ENCODE data around the gene DHRS2.

DNA sequence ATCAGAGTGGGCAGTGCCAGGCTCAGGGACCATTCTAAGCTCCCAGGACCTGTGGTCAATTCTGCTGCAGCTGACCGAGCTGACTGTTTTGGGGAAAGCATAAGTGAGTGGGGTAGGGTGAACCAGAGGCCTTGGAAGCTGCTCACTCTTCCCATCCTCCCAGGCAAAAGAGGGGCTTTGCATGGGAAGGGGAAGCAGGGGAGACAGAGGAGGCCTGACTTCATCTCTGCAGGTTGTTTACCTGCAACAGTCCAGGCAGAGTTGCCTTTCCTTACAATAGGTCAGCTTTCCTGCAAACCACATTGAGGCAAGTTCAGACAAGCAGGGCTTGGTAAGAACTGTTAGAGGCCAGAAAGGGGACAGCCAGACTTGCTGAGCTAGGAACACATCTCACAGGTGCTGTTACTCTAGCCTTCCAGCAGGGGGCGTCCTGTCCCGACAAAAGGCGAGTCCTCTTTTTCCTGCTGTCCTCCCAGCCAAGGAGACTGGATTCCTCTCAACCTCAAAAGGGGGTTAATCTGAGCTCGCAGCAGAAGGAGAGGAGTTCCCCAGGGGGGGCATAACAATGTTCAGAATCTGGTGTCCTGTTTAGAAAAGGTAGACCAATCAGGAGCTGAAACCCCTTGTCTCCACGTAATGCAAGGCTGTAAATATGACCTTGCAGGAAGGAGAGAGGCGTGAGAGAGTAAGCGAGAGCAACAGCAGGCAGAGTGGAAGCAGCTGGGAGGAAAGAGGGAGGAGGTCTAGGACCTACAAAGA lies 4.3 kb upstream of the DHRS2 start:
- TF ChIP-seq POLR2A (IDR thresholded peaks at IDR 0.05; ENCODE audit: low read depth, low read length) (no peak), SMC3 (IDR thresholded peaks at IDR 0.05; ENCODE audit: low read depth, low read length) (peak; percentile 54; the same call in 1 of the 2 replicates)
- TF ChIP-seq, protein P1, sequence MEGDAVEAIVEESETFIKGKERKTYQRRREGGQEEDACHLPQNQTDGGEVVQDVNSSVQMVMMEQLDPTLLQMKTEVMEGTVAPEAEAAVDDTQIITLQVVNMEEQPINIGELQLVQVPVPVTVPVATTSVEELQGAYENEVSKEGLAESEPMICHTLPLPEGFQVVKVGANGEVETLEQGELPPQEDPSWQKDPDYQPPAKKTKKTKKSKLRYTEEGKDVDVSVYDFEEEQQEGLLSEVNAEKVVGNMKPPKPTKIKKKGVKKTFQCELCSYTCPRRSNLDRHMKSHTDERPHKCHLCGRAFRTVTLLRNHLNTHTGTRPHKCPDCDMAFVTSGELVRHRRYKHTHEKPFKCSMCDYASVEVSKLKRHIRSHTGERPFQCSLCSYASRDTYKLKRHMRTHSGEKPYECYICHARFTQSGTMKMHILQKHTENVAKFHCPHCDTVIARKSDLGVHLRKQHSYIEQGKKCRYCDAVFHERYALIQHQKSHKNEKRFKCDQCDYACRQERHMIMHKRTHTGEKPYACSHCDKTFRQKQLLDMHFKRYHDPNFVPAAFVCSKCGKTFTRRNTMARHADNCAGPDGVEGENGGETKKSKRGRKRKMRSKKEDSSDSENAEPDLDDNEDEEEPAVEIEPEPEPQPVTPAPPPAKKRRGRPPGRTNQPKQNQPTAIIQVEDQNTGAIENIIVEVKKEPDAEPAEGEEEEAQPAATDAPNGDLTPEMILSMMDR (conservative IDR thresholded peaks at IDR 0.05; ENCODE audit: low read depth, low read length), result peak; percentile 85
